Measurements from ENCODE around the gene TYMS. TPM values are rescaled to one million over a fixed set of nuclear protein-coding genes. Genes with fewer than 3 reads are reported as not detected.

The TYMS gene
- total RNA-seq, 1 experiment from 2014 or later, result 140 TPM

DNA sequence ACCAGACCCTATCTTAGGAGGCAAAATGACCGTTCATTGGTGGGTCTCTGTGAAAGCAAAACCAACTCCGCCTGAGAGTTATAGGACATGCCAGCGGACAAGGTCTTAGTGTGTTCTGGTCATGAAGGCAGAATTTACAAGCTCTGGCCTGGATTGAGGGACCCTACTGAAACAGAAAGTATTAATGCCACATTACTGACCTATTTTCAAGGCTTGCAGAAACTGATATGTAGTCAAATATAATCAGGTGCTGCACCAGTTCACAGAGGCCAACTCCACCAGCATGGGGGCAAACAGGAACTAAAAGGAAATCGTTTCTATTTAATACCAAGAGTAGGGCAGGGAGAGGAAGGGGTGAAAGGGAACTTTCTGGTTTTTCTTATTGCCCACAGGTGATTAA is 19.7 kb downstream of the TYMS start:
- TF ChIP-seq, protein P1, sequence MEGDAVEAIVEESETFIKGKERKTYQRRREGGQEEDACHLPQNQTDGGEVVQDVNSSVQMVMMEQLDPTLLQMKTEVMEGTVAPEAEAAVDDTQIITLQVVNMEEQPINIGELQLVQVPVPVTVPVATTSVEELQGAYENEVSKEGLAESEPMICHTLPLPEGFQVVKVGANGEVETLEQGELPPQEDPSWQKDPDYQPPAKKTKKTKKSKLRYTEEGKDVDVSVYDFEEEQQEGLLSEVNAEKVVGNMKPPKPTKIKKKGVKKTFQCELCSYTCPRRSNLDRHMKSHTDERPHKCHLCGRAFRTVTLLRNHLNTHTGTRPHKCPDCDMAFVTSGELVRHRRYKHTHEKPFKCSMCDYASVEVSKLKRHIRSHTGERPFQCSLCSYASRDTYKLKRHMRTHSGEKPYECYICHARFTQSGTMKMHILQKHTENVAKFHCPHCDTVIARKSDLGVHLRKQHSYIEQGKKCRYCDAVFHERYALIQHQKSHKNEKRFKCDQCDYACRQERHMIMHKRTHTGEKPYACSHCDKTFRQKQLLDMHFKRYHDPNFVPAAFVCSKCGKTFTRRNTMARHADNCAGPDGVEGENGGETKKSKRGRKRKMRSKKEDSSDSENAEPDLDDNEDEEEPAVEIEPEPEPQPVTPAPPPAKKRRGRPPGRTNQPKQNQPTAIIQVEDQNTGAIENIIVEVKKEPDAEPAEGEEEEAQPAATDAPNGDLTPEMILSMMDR (conservative IDR thresholded peaks at IDR 0.05), result no peak
- Mint-ChIP-seq H3K36me3 (ENCODE audit: insufficient read depth in 1 of 3, low read depth in 3 of 3) (peaks cover 12 to 78% (median 47%) of the 10 kb centered on the region in 3 experiments; a peak in 6 of 7 replicates), H3K27me3 (ENCODE audit: low read depth) (no peaks in the 10 kb centered on the region)

More for the DNA sequence above, 19.7 kb downstream of the TYMS start:
- DNase-seq, result no peak
- no peak overlapping the region for H2AK5ac ChIP-seq (ENCODE audit: insufficient read length, low read length)
- H2BK12ac ChIP-seq (ENCODE audit: insufficient read length, low read depth, low read length), result no peak overlapping the region
- no peak overlapping the region for H3K4ac ChIP-seq (ENCODE audit: low read depth, low read length)
- no peak overlapping the region for H3T11ph ChIP-seq (ENCODE audit: low read length)
- H3K27ac ChIP-seq (ENCODE audit: insufficient read length, low read depth, low read length), result no peak overlapping the region
- WGBS (ENCODE audit: extremely low coverage, insufficient read length, low lambda C conversion rate), result no CpG with 5 or more reads among the region's 4 CpGs
- no peak overlapping the region for H4K5ac ChIP-seq (ENCODE audit: insufficient read length, low read depth, low read length)
- H4K20me1 ChIP-seq (ENCODE audit: control insufficient read depth, insufficient read depth, insufficient read length), result no peaks in the 10 kb centered on the region
- H2BK5ac ChIP-seq (ENCODE audit: insufficient read length, low read length), result no peak overlapping the region
- H3K4me2 ChIP-seq (ENCODE audit: insufficient read depth, insufficient read length, low read length), result no peak overlapping the region
- H4K8ac ChIP-seq (replicated peaks; ENCODE audit: insufficient read length, low read depth, low read length), result no peak overlapping the region
- no peak overlapping the region for H2AFZ ChIP-seq (ENCODE audit: low read length)
- no peaks in the 10 kb centered on the region for H3K79me1 ChIP-seq (ENCODE audit: insufficient read depth, low read depth, low read length, poor library complexity, severe bottlenecking)
- Mint-ChIP-seq H3K9me3 (no peaks in the 10 kb centered on the region), H3K27ac (0 out of 7 replicates have a peak overlapping the region, but pooled peaks of 1 of the 3 experiments have one; percentile 40), H3K4me3 (no peak overlapping the region), H3K4me1 (no peaks in the 10 kb centered on the region)
- no peaks in the 10 kb centered on the region for H3K4me1 ChIP-seq (ENCODE audit: insufficient read depth, low read length)
- no peak overlapping the region for H2BK15ac ChIP-seq (ENCODE audit: low read depth, low read length)
- no peak overlapping the region for H3K23ac ChIP-seq (ENCODE audit: insufficient read length, low read depth, low read length)
- H3K79me2 ChIP-seq (ENCODE audit: insufficient read depth, low read length), result no peaks in the 10 kb centered on the region
- H3K9ac ChIP-seq (ENCODE audit: extremely low read depth, insufficient read length, low read length), result no peak overlapping the region
- H3K9me3 ChIP-seq (ENCODE audit: control insufficient read depth, low read depth, low read length), result no peaks in the 10 kb centered on the region
- H4K91ac ChIP-seq (ENCODE audit: insufficient read length, low read depth, low read length), result no peak overlapping the region
- no peak overlapping the region for H3K18ac ChIP-seq (ENCODE audit: insufficient read length, low read depth, low read length)
- no peaks in the 10 kb centered on the region for H3K23me2 ChIP-seq (ENCODE audit: insufficient read length, low read depth, low read length, poor library complexity, severe bottlenecking)
- H2BK20ac ChIP-seq (ENCODE audit: low read depth, low read length, poor library complexity, severe bottlenecking), result no peak overlapping the region
- no peaks in the 10 kb centered on the region for H3K27me3 ChIP-seq (ENCODE audit: insufficient read depth, low read length)
- no peak overlapping the region for H2BK120ac ChIP-seq (ENCODE audit: low read depth, low read length, poor library complexity, severe bottlenecking)
- H3K14ac ChIP-seq (ENCODE audit: insufficient read depth, low read length), result no peak overlapping the region
- H3K56ac ChIP-seq (ENCODE audit: insufficient read length, low read depth, low read length), result no peak overlapping the region
